NT2/D1 (cell line): Measurements from ENCODE around the gene MAST4.

Experiments
- SUZ12 ChIP-seq: IDR thresholded peaks from 2 replicates; pipeline ENCODE4 v1.6.1; 2011; ENCODE audit not compliant: insufficient read length, insufficient read depth; ENCODE audit errors: extremely low read depth
- YY1 ChIP-seq: IDR thresholded peaks from 2 replicates; pipeline ENCODE4 v1.6.1; 2011; ENCODE audit not compliant: insufficient read length, insufficient read depth
- ZNF274 ChIP-seq: IDR thresholded peaks from 2 replicates; pipeline ENCODE4 v1.6.1; 2011; ENCODE audit warnings: mild to moderate bottlenecking, low read depth, low read length

DNA sequence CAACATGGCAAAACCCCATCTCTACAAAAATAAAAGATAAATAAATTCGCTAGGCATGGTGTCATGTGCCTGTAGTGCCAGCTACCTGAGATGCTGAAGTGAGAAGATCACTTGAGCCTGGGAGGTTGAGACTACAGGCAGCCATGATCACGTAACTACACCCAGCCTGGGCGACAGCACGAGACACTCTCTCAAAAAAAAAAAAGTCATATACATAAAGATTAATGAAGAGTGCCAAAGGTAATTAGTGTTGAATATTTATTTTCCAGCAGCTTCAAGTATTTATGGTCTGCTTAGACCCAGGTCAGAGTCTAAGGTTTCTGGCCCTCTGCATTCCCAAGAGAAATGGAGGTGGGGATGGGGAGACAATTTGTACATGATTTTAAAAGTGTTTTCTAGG lies 432.7 kb downstream of the MAST4 start:
- TF ChIP-seq SUZ12 (no peak), ZNF274 (no peak), YY1 (no peak)
